Natural killer cell (primary cell): ENCODE measurements around the gene HYPK. TPM values are rescaled to one million over a fixed set of nuclear protein-coding genes. Genes with fewer than 3 reads are reported as not detected.
A peak's percentile ranks its signal among the peaks of the same experiment; 100 is the strongest.

Source experiments
- ATAC-seq, 3 donors: fragments of 150-1000 bp in 2 of 3; fragments of 200-7000 bp in 1 of 3; cut with Tn5 transposase; 1 replicate in 1 of 3; 2 replicates in 2 of 3; pipeline ENCODE4 v1.10.0; 2021; ENCODE audit warnings: mild to moderate bottlenecking in 2 of 3, moderate library complexity in 2 of 3
- DNase-seq, 2 donors: peaks; one replicate each; pipeline versions ENCODE4 v3.0.0 to v3.0.0-alpha.2; 2013 to 2021; ENCODE audit warnings: mixed read lengths in 1 of 2
- H3K27ac ChIP-seq: one replicate; pipeline ENCODE4 v1.5.1; 2013; ENCODE audit warnings: mild to moderate bottlenecking, low read length
- H3K27me3 ChIP-seq: one replicate; pipeline ENCODE4 v1.6.1; 2013; ENCODE audit warnings: low read length; ENCODE audit not compliant: control insufficient read depth, insufficient read depth
- H3K36me3 ChIP-seq: one replicate; pipeline ENCODE4 v1.6.1; 2013; ENCODE audit warnings: low read length; ENCODE audit not compliant: control insufficient read depth, insufficient read depth
- H3K4me1 ChIP-seq: one replicate; pipeline ENCODE4 v1.6.1; 2013; ENCODE audit warnings: low read length; ENCODE audit not compliant: control insufficient read depth, insufficient read depth
- H3K4me3 ChIP-seq: one replicate; pipeline ENCODE4 v1.5.1; 2013; ENCODE audit warnings: low read length
- H3K9me3 ChIP-seq: one replicate; pipeline ENCODE4 v1.6.1; 2013; ENCODE audit warnings: low read length; ENCODE audit not compliant: control insufficient read depth, insufficient read depth
- H3K27ac Mint-ChIP-seq, 2 donors: one replicate each; pipeline ENCODE4 v1.8.0; 2022; ENCODE audit warnings: mild to moderate bottlenecking in 2 of 2, mixed read lengths in 2 of 2, moderate library complexity in 1 of 2
- H3K27me3 Mint-ChIP-seq, 2 donors: one replicate each; pipeline ENCODE4 v1.8.0; 2022; ENCODE audit warnings: low read depth in 2 of 2, mixed read lengths in 2 of 2
- H3K36me3 Mint-ChIP-seq: one replicate; pipeline ENCODE4 v1.8.0; 2022; ENCODE audit warnings: mixed read lengths
- H3K4me1 Mint-ChIP-seq, 2 donors: one replicate each; pipeline ENCODE4 v1.8.0; 2022; ENCODE audit warnings: mixed read lengths in 2 of 2
- H3K4me3 Mint-ChIP-seq: one replicate; pipeline ENCODE4 v1.8.0; 2022; ENCODE audit warnings: mild to moderate bottlenecking, moderate library complexity, mixed read lengths
- H3K9me3 Mint-ChIP-seq, 2 donors: one replicate each; pipeline ENCODE4 v1.8.0; 2022; ENCODE audit warnings: mixed read lengths in 2 of 2
- WGBS: methylation state at CpG from one replicate; pipeline ENCODE4 v1.1.7; 2013; ENCODE audit warnings: missing lambda C conversion rate; ENCODE audit not compliant: insufficient coverage; 5-methylcytosine and 5-hydroxymethylcytosine counted together
- intact Hi-C: fragments of 100-400 bp; cut with micrococcal nuclease; formaldehyde crosslinking; loops from one replicate; pipeline ENCODE4 v1.14.2; 2022
- total RNA-seq, 4 donors: library from RNA; stranded (reverse); fragments of 120-200 nt in 1 of 4; gene quantifications; one replicate each; pipeline versions ENCODE4 v1.2.3 to v1.2.4, GENCODE V29; 2013 to 2022
- TF ChIP-seq, protein P1 (sequence below): fragments of 200-600 bp; IDR thresholded peaks from one replicate; pipeline ENCODE4 v1.8.0; 2022; ENCODE audit warnings: antibody characterized with exemption

Gene HYPK
- total RNA-seq, 3 donors from 2014 or later (not counting 1 experiment from before 2014, with no cell fraction given), result 19.8 to 29.3 (median 25.8) TPM

- Mint-ChIP-seq H3K27me3 (no peaks in the 10 kb centered on the region), H3K9me3 (no peaks in the 10 kb centered on the region), H3K4me1 (peaks cover 46 to 57% of the 10 kb centered on the region in 2 donors), H3K4me3 (peak overlapping the region; percentile 97), H3K27ac (peak overlapping the region; percentile 98 to 99), H3K36me3 (no peaks in the 10 kb centered on the region)
- ATAC-seq, result no peak
- no peaks in the 10 kb centered on the region for H3K27me3 ChIP-seq
- H3K36me3 ChIP-seq, result peaks cover 38% of the 10 kb centered on the region
- peaks cover 35% of the 10 kb centered on the region for H3K4me1 ChIP-seq
- peak overlapping the region; percentile 99 for H3K4me3 ChIP-seq
- H3K9me3 ChIP-seq, result no peaks in the 10 kb centered on the region
- TF ChIP-seq, protein P1, sequence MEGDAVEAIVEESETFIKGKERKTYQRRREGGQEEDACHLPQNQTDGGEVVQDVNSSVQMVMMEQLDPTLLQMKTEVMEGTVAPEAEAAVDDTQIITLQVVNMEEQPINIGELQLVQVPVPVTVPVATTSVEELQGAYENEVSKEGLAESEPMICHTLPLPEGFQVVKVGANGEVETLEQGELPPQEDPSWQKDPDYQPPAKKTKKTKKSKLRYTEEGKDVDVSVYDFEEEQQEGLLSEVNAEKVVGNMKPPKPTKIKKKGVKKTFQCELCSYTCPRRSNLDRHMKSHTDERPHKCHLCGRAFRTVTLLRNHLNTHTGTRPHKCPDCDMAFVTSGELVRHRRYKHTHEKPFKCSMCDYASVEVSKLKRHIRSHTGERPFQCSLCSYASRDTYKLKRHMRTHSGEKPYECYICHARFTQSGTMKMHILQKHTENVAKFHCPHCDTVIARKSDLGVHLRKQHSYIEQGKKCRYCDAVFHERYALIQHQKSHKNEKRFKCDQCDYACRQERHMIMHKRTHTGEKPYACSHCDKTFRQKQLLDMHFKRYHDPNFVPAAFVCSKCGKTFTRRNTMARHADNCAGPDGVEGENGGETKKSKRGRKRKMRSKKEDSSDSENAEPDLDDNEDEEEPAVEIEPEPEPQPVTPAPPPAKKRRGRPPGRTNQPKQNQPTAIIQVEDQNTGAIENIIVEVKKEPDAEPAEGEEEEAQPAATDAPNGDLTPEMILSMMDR, result no peak
- 4% methylated on average over 33 of the region's 33 CpGs for WGBS
- peak; percentile 19 to 46 for DNase-seq
- peak overlapping the region; percentile 98 for H3K27ac ChIP-seq
- intact Hi-C loops, result loop anchor here (1.0 kb wide), 4 partner anchors 7 to 43 kb away; partner anchors contain the start of genes HYPK, MFAP1 and SERINC4
Measured at GRCh38 chr15:43792761-43793476, 7.5 kb upstream of the HYPK start.

- H3K4me1 ChIP-seq, result peaks cover 35% of the 10 kb centered on the region
- DNase-seq (no peak), ATAC-seq (no peak)
- peaks cover 38% of the 10 kb centered on the region for H3K36me3 ChIP-seq
- WGBS, result 87% methylated on average over 9 of the region's 10 CpGs
- H3K27ac Mint-ChIP-seq, result peak overlapping the region; percentile 98 to 99
- peaks cover 46 to 62% of the 10 kb centered on the region in 2 donors for H3K4me1 Mint-ChIP-seq
- H3K9me3 Mint-ChIP-seq, result no peaks in the 10 kb centered on the region
- H3K27me3 ChIP-seq, result no peaks in the 10 kb centered on the region
- no peaks in the 10 kb centered on the region for H3K27me3 Mint-ChIP-seq
- TF ChIP-seq, protein P1, result no peak
- H3K27ac ChIP-seq, result peak overlapping the region; percentile 98
- H3K36me3 Mint-ChIP-seq, result no peaks in the 10 kb centered on the region
- H3K4me3 Mint-ChIP-seq, result peak overlapping the region; percentile 97
- no peaks in the 10 kb centered on the region for H3K9me3 ChIP-seq
- intact Hi-C loops, result no loop called here
- no peak overlapping the region for H3K4me3 ChIP-seq
Measured at GRCh38 chr15:43793647-43794046, 6.8 kb upstream of the HYPK start.

GRCh38 chr15:43794269-43795037 is 5.9 kb upstream of the HYPK start:
- WGBS, result 94% methylated on average over 9 of the region's 9 CpGs
- Mint-ChIP-seq H3K27me3 (no peaks in the 10 kb centered on the region), H3K4me3 (peak overlapping the region; percentile 97), H3K9me3 (no peaks in the 10 kb centered on the region), H3K27ac (peak overlapping the region; percentile 98 to 99), H3K4me1 (peaks cover 51 to 68% of the 10 kb centered on the region in 2 donors), H3K36me3 (no peaks in the 10 kb centered on the region)
- intact Hi-C loops, result no loop called here
- TF ChIP-seq, protein P1, result no peak
- H3K36me3 ChIP-seq, result peaks cover 43% of the 10 kb centered on the region
- no peak for ATAC-seq
- H3K4me3 ChIP-seq, result no peak overlapping the region
- H3K9me3 ChIP-seq, result no peaks in the 10 kb centered on the region
- peaks cover 39% of the 10 kb centered on the region for H3K4me1 ChIP-seq
- no peaks in the 10 kb centered on the region for H3K27me3 ChIP-seq
- no peak for DNase-seq
- H3K27ac ChIP-seq, result no peak overlapping the region
